HG03103 (cell line): ENCODE data around the gene MAN2B2.
"Not testable (repeated sequence)": the region's sequence is repeated elsewhere in the genome, so short reads cannot be mapped to it uniquely, and the experiment has no call there.

Source experiments
- ATAC-seq: cut with Tn5 transposase; IDR thresholded peaks from one replicate; pipeline ENCODE4 v1.9.1; 2021; ENCODE audit warnings: low read depth; ENCODE audit not compliant: unreplicated experiment

MAN2B2 gene

DNA sequence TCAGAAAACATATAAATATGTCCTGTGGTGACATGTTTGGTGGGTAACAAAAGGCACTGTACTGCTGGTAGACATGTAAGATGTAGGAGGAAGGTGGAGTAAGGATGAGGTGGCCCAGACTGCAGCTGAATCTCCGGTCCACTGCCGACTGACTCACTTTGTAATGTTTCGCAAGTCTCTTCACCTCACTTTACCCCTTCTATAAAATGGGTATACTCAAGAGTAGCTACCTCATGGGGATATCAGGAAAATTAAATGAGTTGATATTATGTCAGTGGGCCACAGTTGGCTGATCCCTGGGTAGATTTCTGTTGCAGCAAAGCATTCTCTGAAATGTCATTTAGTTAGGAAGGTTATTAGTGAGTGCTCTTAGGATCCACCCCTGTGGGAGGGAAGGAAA is 87.6 kb downstream of the MAN2B2 start:
- no peak for ATAC-seq

DNA sequence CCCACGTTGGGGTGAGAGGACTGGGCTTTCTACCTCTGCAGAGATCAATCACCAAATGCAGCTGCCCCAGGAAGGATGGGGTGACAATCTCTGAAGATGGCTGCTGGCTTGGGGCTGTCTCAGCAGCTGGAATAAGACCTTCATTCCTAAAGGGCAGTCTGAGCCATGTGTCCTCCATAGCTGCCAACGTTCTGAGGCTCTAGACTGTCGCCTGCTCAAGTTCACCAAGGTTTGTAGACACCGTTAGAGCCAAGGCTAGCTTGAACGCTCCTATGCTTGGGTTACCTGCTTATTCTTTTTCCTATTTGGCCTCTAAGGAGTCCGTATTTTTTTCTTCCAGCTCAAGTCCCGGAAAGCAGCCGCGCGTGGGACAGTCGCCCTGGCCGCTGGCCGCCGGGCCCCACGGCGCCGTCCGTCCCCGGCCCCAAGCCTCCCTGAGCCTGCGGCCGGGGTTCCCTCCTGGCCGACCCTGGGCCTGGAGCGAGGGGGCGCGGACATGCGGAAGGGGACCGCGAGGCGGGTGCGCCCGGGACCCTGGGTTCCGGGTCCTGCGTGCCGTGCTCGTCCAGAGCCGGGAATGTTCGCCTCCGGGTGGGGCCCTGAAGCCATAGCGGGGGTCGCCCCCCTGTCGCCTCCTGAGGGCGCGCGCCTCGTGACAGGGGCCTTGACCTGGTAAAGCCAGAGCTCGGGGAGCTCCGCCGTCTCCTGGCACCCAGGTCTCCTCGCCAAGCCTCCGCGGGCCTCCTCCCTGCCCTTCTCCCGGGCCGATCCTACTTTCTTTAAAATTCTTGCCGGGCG is 88.8 kb downstream of the MAN2B2 start:
- no peak for ATAC-seq

DNA sequence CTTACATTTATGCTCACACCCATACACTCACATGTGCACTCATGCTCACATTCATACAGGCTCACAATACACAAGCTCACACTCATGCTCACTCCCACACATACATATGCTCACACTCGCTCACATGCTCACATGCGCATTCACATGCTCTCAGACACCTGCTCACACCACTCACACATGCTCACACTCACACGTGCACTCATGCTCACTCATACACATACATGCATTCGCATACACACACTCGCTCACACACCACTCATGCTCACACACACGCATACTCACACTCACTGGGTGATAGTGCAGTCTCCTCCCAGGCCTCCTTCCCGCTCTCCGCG is 90.3 kb downstream of the MAN2B2 start:
- ATAC-seq, result no peak

DNA sequence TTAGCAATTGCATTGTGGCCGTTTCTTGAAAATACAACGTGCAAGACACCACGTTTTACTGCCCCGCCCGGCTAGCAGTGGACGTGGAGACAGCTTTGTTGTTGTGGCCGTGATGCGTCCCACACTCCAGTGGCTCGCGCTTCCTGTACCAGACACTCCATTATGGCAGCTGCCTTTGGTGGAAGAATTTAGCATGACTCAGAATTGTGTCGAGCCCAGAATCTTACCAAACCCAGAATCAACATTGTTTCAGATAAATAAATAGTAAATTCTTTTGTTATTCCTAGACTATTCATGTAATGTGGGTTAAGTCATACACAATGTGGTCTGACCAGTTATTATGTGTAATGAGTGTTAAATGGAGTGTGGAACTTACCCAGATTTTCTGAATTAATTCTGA is 93.4 kb downstream of the MAN2B2 start:
- no peak for ATAC-seq

DNA sequence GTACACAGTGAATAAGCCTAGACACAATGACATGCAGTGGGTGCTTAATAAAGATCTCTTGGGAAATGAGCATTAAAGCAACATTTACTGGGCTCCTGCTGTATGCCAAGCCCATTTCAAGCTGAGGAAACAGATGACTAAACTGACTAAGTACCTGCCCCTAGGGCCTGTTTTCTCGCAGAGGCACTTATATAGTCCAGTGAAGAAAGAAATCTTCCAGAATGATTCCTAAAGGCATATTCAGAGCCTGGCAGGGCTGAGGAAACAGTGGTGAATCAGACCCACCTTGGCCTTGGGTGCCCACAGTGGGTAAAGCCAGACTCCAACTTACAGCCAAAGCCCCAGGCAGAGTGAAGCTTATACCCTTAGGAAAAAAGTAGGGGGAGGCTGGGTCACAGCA is 96.7 kb downstream of the MAN2B2 start:
- no peak for ATAC-seq

DNA sequence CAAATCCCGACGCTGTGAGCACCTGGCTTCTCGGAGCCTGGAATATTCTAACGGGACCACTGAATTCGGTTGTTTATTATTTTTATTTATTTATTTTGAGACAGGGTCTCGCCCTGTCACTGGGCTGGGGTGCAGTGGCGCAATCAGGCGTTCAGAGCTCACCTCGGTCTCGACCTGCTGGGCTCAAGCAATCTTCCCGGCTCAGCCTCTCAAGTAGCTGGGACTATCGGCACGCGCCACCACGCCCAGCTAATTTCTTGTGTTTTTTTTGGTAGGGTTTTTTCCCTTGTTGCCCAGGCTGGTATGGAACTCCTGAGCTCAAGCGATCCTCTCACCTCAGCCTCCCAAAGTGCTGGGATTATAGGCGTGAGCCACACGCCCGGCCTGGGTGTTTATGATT is 97.1 kb downstream of the MAN2B2 start:
- ATAC-seq, result no peak

DNA sequence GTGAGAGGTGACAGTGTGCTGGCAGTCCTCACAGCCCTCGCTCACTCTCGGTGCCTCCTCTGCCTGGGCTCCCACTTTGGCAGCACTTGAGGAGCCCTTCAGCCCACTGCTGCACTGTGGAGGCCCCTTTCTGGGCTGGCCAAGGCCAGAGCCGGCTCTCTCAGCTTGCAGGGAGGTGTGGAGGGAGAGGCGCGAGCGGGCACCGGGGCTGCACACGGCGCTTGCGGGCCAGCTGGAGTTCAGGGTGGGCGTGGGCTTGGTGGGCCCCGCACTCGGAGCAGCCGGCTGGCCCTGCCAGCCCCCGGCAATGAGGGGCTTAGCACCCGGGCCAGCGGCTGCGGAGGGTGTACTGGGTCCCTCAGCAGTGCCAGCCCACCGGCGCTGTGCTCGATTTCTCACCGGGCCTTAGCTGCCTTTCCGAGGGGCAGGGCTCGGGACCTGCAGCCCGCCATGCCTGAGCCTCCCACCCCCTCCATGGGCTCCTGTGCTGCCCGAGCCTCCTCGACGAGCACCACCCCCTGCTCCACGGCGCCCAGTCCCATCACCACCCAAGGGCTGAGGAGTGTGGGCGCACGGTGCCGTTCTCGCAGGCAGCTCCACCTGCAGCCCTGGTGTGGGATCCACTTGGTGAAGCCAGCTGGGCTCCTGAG is 97.7 kb downstream of the MAN2B2 start:
- ATAC-seq, result not testable (repeated sequence)
